Endodermal cell (in vitro differentiated cells): ENCODE results near the gene IL26. TPM values are rescaled to one million over a fixed set of nuclear protein-coding genes. Genes with fewer than 3 reads are reported as not detected.

ENCODE experiments used
- DNase-seq: peaks from one replicate; pipeline ENCODE4 v3.0.0-alpha.2; 2017
- H3K27ac ChIP-seq: 2 replicates; pipeline ENCODE4 v1.5.1; 2013; ENCODE audit warnings: mild to moderate bottlenecking, low read depth, low read length, moderate library complexity
- H3K27me3 ChIP-seq: 2 replicates; pipeline ENCODE4 v1.6.1; 2013; ENCODE audit warnings: mild to moderate bottlenecking, low read length, moderate library complexity; ENCODE audit not compliant: insufficient read depth, control insufficient read depth, poor library complexity, severe bottlenecking
- H3K36me3 ChIP-seq: 2 replicates; pipeline ENCODE4 v1.7.0; 2013; ENCODE audit warnings: mild to moderate bottlenecking, low read length, moderate library complexity; ENCODE audit not compliant: control insufficient read depth, insufficient read depth
- H3K4me1 ChIP-seq: one replicate; pipeline ENCODE4 v1.7.0; 2013; ENCODE audit warnings: low read length; ENCODE audit not compliant: control insufficient read depth, insufficient read depth
- H3K4me3 ChIP-seq: 2 replicates; pipeline ENCODE4 v1.5.1; 2013; ENCODE audit warnings: mild to moderate bottlenecking, low read length, moderate library complexity
- H3K9ac ChIP-seq: 2 replicates; pipeline ENCODE4 v1.6.1; 2013; ENCODE audit warnings: mild to moderate bottlenecking, low read length, moderate library complexity; ENCODE audit not compliant: poor library complexity, severe bottlenecking; ENCODE audit errors: extremely low read depth
- H3K9me3 ChIP-seq: 2 replicates; pipeline ENCODE4 v1.6.1; 2013; ENCODE audit warnings: mild to moderate bottlenecking, low read length, moderate library complexity; ENCODE audit not compliant: control insufficient read depth
- H3K27ac Mint-ChIP-seq: 2 replicates; pipeline ENCODE4 v1.8.0; 2020; ENCODE audit warnings: mixed read lengths
- H3K27me3 Mint-ChIP-seq: 2 replicates; pipeline ENCODE4 v1.8.0; 2021; ENCODE audit warnings: mild to moderate bottlenecking, mixed read lengths; ENCODE audit not compliant: insufficient read depth
- H3K36me3 Mint-ChIP-seq: 2 replicates; pipeline ENCODE4 v1.8.0; 2020; ENCODE audit warnings: low read depth, mixed read lengths
- H3K4me1 Mint-ChIP-seq: 2 replicates; pipeline ENCODE4 v1.8.0; 2020; ENCODE audit warnings: mixed read lengths
- H3K4me3 Mint-ChIP-seq: 2 replicates; pipeline ENCODE4 v1.8.0; 2020; ENCODE audit warnings: mild to moderate bottlenecking, moderate library complexity, mixed read lengths
- H3K9me3 Mint-ChIP-seq: 2 replicates; pipeline ENCODE4 v1.8.0; 2020; ENCODE audit warnings: mild to moderate bottlenecking, mixed read lengths
- WGBS, 2 experiments: methylation state at CpG; one replicate each; pipeline versions ENCODE4 v1.1.5 to v1.1.7; 2013; ENCODE audit warnings: missing lambda C conversion rate in 2 of 2, mixed read lengths in 1 of 2; ENCODE audit not compliant: insufficient coverage in 1 of 2, insufficient read length in 1 of 2; 5-methylcytosine and 5-hydroxymethylcytosine counted together
- total RNA-seq, 2 donors: library from RNA; stranded (reverse); fragmentation: NEBNext Ultra II Directional in 1 of 2; extraction: Animal tissue kit (Norgen Biotek cat#: 25700) in 1 of 2; gene quantifications; 2 replicates in 1 of 2; 3 replicates in 1 of 2; pipeline ENCODE4 v1.2.1, GENCODE V29; 2021
- TF ChIP-seq, protein P1 (sequence below): fragments of 200-600 bp; sonication (generic); conservative IDR thresholded peaks from 2 replicates; pipeline ENCODE4 v1.5.0; 2021; ENCODE audit warnings: antibody characterized with exemption, mild to moderate bottlenecking

IL26 gene
- total RNA-seq, 2 donors from 2014 or later, result not detected

DNA sequence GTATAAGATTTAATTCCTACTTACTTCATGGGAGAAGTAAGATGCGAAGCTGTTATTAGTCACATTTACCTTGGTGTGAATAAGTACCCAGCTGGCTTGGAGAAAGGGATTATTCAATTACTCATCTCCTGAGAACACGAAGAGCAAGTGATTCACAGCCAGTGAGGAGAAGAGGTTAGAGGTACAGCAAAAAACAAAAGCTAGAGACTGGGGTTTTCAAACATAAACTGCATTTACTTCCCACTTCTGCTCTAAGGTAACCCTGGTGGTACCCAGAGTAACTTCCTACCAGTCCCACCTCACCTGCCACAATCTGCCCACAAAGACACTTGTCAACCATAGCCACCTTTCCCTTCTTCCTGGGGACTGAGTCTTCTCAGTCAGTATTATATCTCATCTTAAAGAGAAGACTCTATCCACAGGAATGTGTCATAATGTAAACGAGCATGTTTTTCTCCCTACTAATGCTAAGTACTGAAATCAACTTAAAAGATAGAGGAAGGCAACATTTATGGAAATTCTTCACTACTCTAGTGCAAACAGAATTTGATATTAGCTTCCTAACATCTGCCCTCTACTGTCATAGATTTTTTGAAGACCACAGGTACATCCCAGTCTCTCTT, 33.8 kb upstream of the IL26 start:
- Histone ChIP-seq H3K9me3 (no peaks in the 10 kb centered on the region), H3K27ac (no peak overlapping the region), H3K4me1 (no peaks in the 10 kb centered on the region), H3K36me3 (no peaks in the 10 kb centered on the region), H3K27me3 (no peaks in the 10 kb centered on the region), H3K9ac (no peak overlapping the region), H3K4me3 (no peak overlapping the region)
- Mint-ChIP-seq H3K27me3 (peaks cover 3% of the 10 kb centered on the region), H3K4me1 (peaks cover 10% of the 10 kb centered on the region), H3K36me3 (no peaks in the 10 kb centered on the region), H3K9me3 (no peaks in the 10 kb centered on the region), H3K4me3 (no peak overlapping the region), H3K27ac (no peak overlapping the region)
- DNase-seq, result no peak
- WGBS, 2 experiments, result 54 to 77% methylated on average over 2 to 3 of the region's 3 CpGs
- TF ChIP-seq, protein P1, sequence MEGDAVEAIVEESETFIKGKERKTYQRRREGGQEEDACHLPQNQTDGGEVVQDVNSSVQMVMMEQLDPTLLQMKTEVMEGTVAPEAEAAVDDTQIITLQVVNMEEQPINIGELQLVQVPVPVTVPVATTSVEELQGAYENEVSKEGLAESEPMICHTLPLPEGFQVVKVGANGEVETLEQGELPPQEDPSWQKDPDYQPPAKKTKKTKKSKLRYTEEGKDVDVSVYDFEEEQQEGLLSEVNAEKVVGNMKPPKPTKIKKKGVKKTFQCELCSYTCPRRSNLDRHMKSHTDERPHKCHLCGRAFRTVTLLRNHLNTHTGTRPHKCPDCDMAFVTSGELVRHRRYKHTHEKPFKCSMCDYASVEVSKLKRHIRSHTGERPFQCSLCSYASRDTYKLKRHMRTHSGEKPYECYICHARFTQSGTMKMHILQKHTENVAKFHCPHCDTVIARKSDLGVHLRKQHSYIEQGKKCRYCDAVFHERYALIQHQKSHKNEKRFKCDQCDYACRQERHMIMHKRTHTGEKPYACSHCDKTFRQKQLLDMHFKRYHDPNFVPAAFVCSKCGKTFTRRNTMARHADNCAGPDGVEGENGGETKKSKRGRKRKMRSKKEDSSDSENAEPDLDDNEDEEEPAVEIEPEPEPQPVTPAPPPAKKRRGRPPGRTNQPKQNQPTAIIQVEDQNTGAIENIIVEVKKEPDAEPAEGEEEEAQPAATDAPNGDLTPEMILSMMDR, result peak; percentile 31

DNA sequence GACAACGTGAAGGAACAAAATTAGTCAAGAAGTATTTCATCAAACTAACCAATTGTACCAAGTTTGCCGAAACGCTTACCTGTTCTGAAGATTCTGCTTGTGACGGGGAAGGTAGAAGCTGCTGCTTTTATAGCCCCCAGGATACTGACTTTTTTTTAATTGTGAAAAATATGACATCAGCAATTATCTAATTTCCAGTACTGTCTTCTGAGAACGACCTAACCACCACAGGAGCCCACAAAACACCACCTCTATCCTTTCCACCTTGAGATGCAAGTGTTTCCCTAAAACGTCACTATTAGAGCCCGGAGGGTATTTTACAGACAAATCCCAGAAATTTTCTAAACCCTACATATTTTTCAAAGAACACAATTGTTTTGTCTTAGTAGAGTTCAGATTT, 27.9 kb upstream of the IL26 start, which contains the start of gene IL22:
Gene IL22, minus strand, starts transcription at position 101 of the 400 bp plus-strand sequence. CDS start 156 bp downstream, outside the sequence.
- H3K36me3 Mint-ChIP-seq, result no peaks in the 10 kb centered on the region
- no peaks in the 10 kb centered on the region for H3K9me3 ChIP-seq
- H3K4me1 Mint-ChIP-seq, result no peaks in the 10 kb centered on the region
- 92 to 100% methylated on average over 1 to 7 of the region's 7 CpGs for WGBS, 2 experiments
- H3K4me3 Mint-ChIP-seq, result no peak within 1 kb of the TSS
- peaks cover 2% of the 10 kb centered on the region for H3K27me3 Mint-ChIP-seq
- H3K9ac ChIP-seq, result no peak within 1 kb of the TSS
- no peaks in the 10 kb centered on the region for H3K9me3 Mint-ChIP-seq
- DNase-seq, result no peak
- no peak within 1 kb of the TSS for H3K4me3 ChIP-seq
- H3K27ac ChIP-seq, result no peak within 1 kb of the TSS
- no peaks in the 10 kb centered on the region for H3K27me3 ChIP-seq
- no peaks in the 10 kb centered on the region for H3K36me3 ChIP-seq
- TF ChIP-seq, protein P1, result no peak
- H3K4me1 ChIP-seq, result no peaks in the 10 kb centered on the region
- no peak within 1 kb of the TSS for H3K27ac Mint-ChIP-seq

DNA sequence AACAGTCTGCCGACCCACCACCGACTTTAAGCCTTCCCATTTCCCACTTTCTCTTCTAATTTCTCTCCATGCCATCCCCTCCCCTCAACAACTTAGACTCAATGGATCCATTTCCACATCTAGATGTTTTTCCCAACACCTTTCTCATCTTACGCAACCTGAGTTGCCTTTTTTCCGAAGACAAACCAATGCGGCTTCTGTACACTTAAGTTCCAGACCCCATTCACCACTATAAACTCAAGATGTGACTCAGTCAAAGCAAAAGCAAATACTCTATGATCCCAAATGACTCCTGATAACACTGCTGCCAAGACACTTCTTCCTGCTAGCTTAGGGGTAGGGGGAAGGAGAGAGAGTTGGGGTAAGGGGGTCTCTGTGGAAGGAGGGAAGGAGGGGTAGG, 26.5 kb upstream of the IL26 start:
- H3K27ac Mint-ChIP-seq, result no peak overlapping the region
- TF ChIP-seq, protein P1, result no peak
- no peaks in the 10 kb centered on the region for H3K36me3 Mint-ChIP-seq
- Histone ChIP-seq H3K4me3 (no peak overlapping the region), H3K9me3 (peaks cover 8% of the 10 kb centered on the region), H3K27me3 (no peaks in the 10 kb centered on the region), H3K9ac (no peak overlapping the region), H3K4me1 (no peaks in the 10 kb centered on the region), H3K27ac (no peak overlapping the region), H3K36me3 (no peaks in the 10 kb centered on the region)
- H3K4me1 Mint-ChIP-seq, result no peaks in the 10 kb centered on the region
- 94 to 97% methylated on average over 5 of the region's 5 CpGs for WGBS, 2 experiments
- DNase-seq, result no peak
- no peak overlapping the region for H3K4me3 Mint-ChIP-seq
- peaks cover 2% of the 10 kb centered on the region for H3K27me3 Mint-ChIP-seq
- H3K9me3 Mint-ChIP-seq, result peaks cover 7% of the 10 kb centered on the region
